Measurements from ENCODE around the gene CNEP1R1.

The CNEP1R1 gene

DNA sequence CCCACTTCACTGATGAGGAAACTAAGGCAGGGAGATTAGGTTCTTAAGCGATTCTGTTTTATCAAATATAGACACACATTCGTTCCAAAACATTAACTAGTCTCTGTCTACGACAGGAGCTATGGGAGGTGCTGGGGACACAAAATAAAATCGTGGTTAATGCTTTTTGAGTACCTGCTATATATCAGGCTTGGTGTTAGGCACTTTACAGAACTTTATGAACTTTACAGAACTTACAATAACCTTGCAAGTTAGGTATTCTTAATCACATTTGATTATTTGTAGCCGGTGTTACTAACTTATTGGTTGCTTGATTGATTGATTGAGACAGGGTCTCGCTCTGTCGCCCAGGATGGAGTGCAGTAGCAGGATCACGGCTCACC, 40.2 kb downstream of the CNEP1R1 start:
- DNase-seq (ENCODE audit: low read depth): no peak

DNA sequence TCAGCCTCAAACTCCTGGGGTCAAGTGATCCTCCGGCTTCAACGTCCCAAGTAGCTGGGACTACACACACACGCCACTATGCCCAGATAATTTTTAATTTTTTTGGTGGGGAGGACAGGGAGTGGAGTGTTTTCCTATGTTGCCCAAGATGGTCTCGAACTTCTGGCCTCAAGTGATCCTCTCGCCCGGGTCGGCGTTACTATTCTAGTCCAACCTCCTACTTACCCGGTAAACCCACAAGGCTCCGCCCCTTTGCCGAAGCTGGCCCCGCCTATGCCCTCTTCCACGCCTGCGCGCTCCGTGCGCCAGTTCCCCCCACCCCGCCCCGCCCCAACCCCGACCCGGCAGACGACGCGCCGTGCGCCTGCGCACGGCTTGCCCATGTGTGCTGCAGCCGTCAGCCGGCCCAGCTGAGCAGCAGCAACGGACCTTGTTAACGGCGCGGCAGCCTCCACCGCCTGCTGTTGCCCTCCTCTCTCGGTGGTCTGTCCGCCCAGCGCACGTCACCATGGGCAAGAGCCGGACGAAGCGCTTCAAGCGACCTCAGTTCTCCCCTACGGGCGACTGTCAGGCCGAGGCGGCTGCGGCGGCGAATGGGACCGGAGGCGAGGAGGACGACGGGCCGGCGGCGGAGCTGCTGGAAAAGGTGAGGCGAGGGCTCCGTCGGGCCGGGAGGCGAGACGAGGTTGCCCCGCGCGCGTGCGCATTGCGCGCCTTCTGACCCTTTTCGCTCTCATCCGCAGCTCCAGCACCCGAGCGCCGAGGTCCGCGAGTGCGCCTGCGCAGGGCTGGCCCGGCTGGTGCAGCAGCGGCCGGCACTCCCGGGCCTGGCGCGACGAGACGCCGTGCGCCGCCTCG, 40.8 kb downstream of the CNEP1R1 start, which contains the start of gene HEATR3:
Gene HEATR3, plus strand, starts transcription at position 347 of the 858 bp plus-strand sequence. Its CDS starts 162 bp downstream, at position 509.
- DNase-seq (ENCODE audit: low read depth): peak; percentile 85

DNA sequence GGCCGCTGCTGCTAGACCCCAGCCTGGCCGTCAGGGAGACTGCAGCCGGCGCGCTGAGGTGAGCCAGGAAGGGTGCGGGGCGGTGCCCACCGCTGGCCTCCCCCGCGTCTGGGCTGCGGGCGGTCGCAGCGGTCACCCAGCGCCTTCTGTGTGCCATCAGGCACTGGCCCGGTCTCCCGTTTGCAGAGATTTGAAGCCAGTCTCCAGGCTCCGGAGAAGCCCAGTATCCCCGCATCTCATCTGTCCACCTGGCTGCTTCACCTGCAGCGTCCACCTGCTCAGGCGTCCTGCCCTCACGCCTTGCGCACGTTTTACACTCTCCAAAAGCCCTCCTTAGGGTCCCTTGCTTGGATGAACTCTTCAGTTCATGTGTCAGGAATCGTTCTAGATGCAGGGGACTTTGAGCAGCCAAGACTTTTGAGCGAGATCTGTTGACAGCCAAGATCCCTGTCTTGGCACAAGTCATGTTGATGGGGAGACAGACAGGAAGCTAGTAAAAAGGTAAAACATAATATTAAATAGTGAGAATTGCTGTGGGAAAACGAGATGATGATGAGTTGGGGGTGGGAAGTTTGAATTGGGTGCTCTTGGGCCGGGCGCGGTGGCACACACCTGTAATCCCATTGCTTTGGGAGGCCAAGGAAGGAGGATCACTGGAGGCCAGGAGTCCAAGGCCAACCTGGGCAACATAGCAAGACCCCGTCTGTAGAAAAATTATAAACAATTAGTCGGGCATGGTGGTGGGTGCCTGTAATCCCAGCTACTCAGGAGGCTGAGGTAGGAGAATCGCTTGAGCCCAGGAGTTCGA, 41.7 kb downstream of the CNEP1R1 start:
- no peak for DNase-seq (ENCODE audit: low read depth)

DNA sequence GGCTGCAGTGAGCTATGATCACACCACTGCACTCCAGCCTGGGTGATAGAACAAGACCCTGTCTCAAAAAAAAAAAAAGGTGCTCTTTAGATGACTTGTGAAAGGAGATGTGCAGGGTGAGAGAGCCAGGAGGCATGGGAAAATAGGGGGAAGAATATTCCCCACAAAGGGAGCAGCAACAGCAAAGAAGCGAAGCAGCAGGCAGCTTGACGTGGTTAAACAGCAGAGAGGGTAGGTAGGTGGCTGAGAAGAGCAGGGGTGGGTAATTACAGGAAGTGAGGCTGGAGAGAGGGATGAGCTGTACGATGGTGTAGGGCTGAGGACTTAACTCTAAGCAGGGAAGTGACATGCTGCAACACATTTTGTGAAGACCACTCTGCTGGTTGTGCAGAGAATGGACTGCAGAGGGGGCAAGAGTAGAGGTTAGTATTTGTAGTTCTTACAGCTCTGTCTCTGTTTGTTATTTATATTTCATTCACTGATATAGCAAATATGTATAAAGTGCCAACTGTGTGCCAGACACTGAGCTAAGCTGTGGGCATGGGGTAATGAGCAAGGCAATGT, 42.3 kb downstream of the CNEP1R1 start:
- peak; percentile 21 for DNase-seq (ENCODE audit: low read depth)

DNA sequence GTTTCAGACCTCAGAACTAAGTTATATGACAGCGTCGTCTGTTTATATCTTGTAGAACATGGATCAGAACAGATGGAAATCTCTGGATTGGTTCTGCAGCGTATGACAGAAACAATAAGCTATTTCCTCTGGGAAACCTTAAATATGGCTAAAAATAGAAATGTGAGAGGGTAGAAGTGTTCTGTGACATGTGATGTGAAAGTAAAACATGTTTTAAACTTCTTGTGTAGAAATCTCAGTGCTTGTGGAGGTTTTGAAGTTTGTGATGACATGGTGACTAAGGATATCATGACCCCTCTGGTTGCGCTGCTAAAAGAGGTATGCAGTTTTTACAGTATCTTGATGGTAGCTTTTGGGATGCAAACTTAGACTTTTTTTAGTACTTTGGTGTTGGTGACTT, 43.5 kb downstream of the CNEP1R1 start:
- DNase-seq (ENCODE audit: low read depth): no peak

DNA sequence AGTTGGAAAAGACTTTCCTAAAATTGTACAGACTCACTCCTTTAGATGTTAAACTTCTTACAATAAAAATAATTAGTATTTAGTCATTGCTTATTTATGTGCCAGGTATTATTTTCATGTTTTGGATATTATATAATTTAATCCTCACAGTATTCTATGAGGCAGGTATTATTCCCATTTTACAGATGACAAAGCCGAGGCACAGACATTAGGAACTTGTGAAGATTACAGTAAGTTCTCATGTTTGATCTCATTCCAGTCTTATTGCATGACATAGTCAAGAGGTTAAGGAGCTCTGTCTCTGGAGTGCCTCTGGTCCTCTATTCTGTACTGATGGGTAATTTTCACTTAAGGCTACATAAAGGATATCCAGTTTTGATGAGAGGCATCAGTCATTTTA, 44.0 kb downstream of the CNEP1R1 start:
- no peak for DNase-seq (ENCODE audit: low read depth)

DNA sequence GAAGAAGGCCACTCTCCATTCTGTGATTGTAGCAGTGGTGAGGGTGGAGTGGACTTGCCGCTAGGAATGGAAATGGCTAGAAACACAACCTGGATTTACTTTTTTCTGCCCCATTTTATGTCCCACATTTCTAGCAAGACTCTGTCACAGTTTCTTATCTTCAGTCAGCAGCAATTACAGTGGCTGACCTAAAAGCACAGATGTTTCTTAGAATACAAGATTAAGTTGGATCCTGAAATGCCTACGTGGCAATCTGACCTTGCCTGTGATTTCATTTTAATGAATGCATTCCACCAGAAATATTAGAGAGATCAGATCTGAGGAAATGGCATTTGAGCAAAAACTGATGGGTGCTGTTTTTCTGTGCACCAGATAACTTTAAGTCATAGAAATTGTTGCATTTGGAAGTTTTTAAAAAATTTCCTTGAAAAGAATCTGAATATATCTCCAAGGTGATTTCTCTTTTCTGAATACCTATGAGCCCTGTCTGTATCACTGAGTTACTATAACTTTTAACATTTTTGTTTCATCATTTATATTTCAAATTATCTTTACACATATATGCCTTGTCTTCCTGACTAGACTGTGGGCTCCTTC, 46.1 kb downstream of the CNEP1R1 start:
- peak; percentile 45 for DNase-seq (ENCODE audit: low read depth)

DNA sequence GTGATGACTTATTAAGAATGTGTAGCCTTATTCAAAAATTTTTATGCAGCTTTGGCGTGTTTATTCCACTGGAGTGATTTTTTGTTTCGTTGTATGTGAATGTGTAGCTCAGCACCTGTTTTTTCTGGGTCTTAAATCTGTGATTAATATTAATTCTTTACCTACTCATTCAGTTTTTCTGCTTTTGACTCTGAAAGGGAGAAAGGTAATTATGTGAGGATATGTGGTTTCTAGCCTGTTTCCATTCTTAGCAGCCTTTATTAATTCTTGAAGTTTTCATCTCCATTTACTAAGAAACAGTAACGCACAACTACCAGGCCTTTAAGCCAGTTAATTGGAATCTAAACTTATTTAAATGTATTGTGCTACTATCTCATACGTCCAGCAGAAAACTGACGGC, 47.7 kb downstream of the CNEP1R1 start:
- no peak for DNase-seq (ENCODE audit: low read depth)

DNA sequence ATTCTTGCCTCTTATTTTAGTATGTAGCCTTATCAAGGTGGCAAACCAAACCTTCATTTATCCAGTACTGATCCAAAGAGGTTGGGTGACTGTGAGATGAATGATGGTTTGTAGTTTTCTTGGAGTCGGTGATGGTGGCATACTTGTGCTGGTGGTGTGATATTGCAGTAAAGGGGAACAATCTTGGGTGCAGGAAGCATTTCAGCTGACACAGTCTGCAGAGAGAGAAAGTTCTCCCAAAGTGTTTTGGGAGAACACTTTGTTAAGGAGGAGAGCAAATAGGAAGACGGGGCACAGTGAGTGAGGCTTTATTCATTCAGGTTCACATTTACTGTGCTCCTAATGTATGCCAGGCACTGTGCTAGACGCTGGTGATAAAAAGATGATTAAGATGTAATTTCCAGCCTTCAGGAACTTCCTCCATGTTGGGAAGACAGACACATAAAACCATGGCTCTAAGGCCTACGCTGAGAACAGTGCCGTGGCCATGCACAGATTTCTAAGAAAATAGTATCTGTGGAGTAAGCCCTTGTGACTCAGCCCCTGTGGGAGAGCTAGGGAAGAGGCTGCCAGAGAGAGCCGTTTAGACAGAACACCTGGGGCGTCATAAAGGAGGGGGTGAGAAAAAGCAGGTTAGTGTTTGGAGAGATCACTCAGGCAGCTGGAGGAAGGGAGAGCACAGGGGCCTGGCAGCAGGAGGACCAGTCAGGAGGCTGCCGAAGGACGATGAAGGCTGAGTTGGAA, 54.5 kb downstream of the CNEP1R1 start:
- DNase-seq (ENCODE audit: low read depth): no peak

DNA sequence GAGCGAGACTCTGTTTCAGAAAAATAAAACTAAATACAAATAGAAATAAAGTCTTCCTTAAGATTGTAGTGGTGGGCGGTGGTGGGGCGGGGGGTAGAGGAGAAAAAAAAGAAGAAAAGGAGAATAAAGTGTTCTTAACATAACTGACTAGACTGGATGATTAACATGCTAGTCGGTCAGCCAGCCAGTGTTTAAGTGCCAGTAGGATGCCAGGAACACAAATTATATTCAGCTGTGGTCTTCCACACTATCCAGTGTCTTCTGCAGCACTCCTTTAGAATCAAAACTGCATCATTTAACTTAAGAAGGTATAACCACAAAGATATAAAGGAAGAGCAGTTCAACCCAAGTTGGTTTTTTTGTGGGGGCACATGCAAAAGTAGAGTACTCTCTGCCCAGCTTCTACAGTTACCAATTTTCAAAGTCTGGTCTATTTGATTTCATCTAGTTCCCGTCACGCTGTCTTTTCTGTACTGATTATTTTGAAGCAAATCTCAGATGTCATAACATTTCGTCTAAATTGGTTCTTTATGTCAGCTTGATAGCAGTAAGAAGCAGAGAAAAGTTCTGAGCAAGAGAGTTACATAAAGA, 56.5 kb downstream of the CNEP1R1 start:
- no peak for DNase-seq (ENCODE audit: low read depth)

DNA sequence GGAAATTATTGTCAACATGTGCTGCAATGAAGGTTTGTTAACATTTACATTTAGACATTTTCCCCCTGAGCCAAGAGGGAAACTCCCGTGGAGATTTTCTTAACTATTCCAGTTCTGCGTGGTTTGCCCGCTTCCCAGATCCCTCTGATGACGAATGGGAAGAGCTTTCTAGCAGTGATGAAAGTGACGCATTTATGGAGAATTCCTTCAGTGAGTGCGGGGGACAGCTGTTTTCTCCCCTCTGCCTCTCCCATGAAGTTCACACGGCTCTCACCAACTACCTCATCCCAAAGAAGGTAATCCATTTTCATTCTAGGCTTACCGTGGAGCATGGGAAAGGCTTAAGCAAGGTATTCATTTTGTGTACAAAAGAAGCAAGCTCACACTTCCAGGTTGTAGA, 59.0 kb downstream of the CNEP1R1 start:
- no peak for DNase-seq (ENCODE audit: low read depth)

DNA sequence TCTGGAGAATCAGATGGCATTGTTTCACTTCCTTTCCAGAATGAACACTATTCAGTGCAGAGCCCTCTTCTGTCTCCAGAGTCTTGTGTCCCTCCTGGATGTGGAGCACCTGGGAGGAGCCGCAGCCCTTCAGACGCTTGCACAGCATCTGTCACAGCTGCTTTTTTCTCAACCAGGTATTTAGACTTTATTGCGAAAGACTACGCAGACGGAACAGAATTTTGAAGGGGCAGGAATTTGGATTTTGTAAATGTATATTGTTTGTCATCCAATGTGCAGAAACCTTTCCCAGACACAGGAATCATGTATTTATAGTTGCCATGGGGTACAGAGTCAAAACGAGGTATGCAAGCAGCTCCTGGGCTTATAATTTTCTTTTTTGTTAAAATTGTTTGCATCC, 61.2 kb downstream of the CNEP1R1 start:
- no peak for DNase-seq (ENCODE audit: low read depth)

All from CMK (cell line).